Prostate gland (tissue), 2 donors: ENCODE measurements around the gene RAB2B. TPM values are rescaled to one million over a fixed set of nuclear protein-coding genes. Genes with fewer than 3 reads are reported as not detected.
"Not testable (repeated sequence)": the region's sequence is repeated elsewhere in the genome, so short reads cannot be mapped to it uniquely, and the experiment has no call there.

Source experiments
- DNase-seq: peaks from one replicate; pipeline ENCODE4 v3.0.0-alpha.2; 2019; ENCODE audit warnings: low spot score
- H3K27ac ChIP-seq, 2 donors: fragments of 200-600 bp; sonication (generic); 2 replicates each; pipeline ENCODE4 v1.5.1; 2017 to 2019
- H3K27me3 ChIP-seq: fragments of 200-600 bp; sonication (generic); replicated peaks from 2 replicates; pipeline ENCODE4 v1.5.1; 2019; ENCODE audit not compliant: insufficient read depth
- H3K36me3 ChIP-seq, 2 donors: fragments of 200-600 bp; sonication (generic); 1 replicate in 1 of 2; 2 replicates in 1 of 2; pipeline versions ENCODE4 v1.5.1 to v1.8.1; 2017 to 2019
- H3K4me1 ChIP-seq: fragments of 200-600 bp; sonication (generic); replicated peaks from 2 replicates; pipeline ENCODE4 v1.5.1; 2019
- H3K4me3 ChIP-seq, 2 donors: fragments of 200-600 bp; sonication (generic); 2 replicates each; pipeline ENCODE4 v1.5.1; 2017 to 2019
- H3K9me3 ChIP-seq: fragments of 200-600 bp; sonication (generic); 2 replicates; pipeline ENCODE4 v1.5.1; 2017
- CTCF ChIP-seq, 4 experiments: fragments of 200-600 bp in 2 of 4; fragments of 450-650 bp in 2 of 4; sonication (generic) in 2 of 4; IDR thresholded peaks; 1 replicate in 3 of 4; 2 replicates in 1 of 4; pipeline ENCODE4 v1.5.1; 2016 to 2019; ENCODE audit warnings: antibody characterized with exemption in 4 of 4, mild to moderate bottlenecking in 2 of 4, moderate library complexity in 2 of 4
- POLR2A ChIP-seq: fragments of 450-650 bp; IDR thresholded peaks from one replicate; pipeline ENCODE4 v1.6.1; 2016; ENCODE audit warnings: antibody characterized with exemption, mild to moderate bottlenecking
- POLR2AphosphoS5 ChIP-seq: sonication (generic); formaldehyde crosslinking; IDR thresholded peaks from one replicate; pipeline ENCODE4 v1.6.1; 2017; ENCODE audit warnings: antibody characterized with exemption
- WGBS: methylation state at CpG from one replicate; pipeline ENCODE4 v1.1.5; 2018; 5-methylcytosine and 5-hydroxymethylcytosine counted together
- intact Hi-C: fragments of 100-400 bp; cut with DNase I; formaldehyde crosslinking; loops from one replicate; pipeline ENCODE4 v1.14.2; 2022
- total RNA-seq, 2 donors: library from RNA; depleted of rRNA; stranded (reverse); fragments of >200 nt; gene quantifications; one replicate each; pipeline ENCODE4 v1.1.0, GENCODE V29; 2016

Gene RAB2B
- total RNA-seq, 2 donors from 2014 or later: 25.1 to 35.9 TPM

GRCh38 chr14:21455592-21455911 is 21.2 kb downstream of the RAB2B start:
- Histone ChIP-seq H3K4me1 (peaks cover 5% of the 10 kb centered on the region), H3K27me3 (no peaks in the 10 kb centered on the region), H3K36me3 (no peaks in the 10 kb centered on the region), H3K27ac (peak overlapping the region; percentile 91 to 94), H3K4me3 (peak overlapping the region; percentile 55 to 59), H3K9me3 (no peaks in the 10 kb centered on the region)
- intact Hi-C loops: loop anchor here (5.0 kb wide), 1 partner anchor 102 kb away; no protein-coding TSS in a partner anchor
- no peak for DNase-seq
- TF ChIP-seq POLR2AphosphoS5 (no peak), CTCF (IDR thresholded peaks at IDR 0.05) (no peak), POLR2A (no peak)
- under 1% methylated on average over 17 of the region's 17 CpGs for WGBS

GRCh38 chr14:21454843-21455544 is 21.8 kb downstream of the RAB2B start:
- no peak for DNase-seq
- H3K4me3 ChIP-seq: peak overlapping the region; percentile 55 to 59
- TF ChIP-seq POLR2AphosphoS5: no peak
- TF ChIP-seq CTCF (IDR thresholded peaks at IDR 0.05): no peak
- no peak for TF ChIP-seq POLR2A
- intact Hi-C loops: loop anchor here (5.0 kb wide), 1 partner anchor 102 kb away; no protein-coding TSS in a partner anchor
- no peaks in the 10 kb centered on the region for H3K27me3 ChIP-seq
- H3K4me1 ChIP-seq: peaks cover 5% of the 10 kb centered on the region
- no peaks in the 10 kb centered on the region for H3K9me3 ChIP-seq
- peak overlapping the region; percentile 91 to 94 for H3K27ac ChIP-seq
- no peaks in the 10 kb centered on the region for H3K36me3 ChIP-seq
- WGBS: 17% methylated on average over 15 of the region's 15 CpGs

- intact Hi-C loops: no loop called here
- TF ChIP-seq POLR2A (no peak), POLR2AphosphoS5 (no peak), CTCF (IDR thresholded peaks at IDR 0.05) (no peak)
- no peaks in the 10 kb centered on the region for H3K36me3 ChIP-seq
Observed at GRCh38 chr14:21449899-21450216, 26.9 kb downstream of the RAB2B start.

GRCh38 chr14:21442657-21443056 is 34.1 kb downstream of the RAB2B start:
- H3K4me1 ChIP-seq, DNase-seq, H3K4me3 ChIP-seq, H3K27me3 ChIP-seq, intact Hi-C loops, H3K27ac ChIP-seq, H3K36me3 ChIP-seq, H3K9me3 ChIP-seq: not testable (repeated sequence)
- 80% methylated on average over 1 of the region's 1 CpG for WGBS

More at GRCh38 chr14:21449899-21450216, 26.9 kb downstream of the RAB2B start:
- no peak overlapping the region for H3K27ac ChIP-seq
- peaks cover 11% of the 10 kb centered on the region for H3K4me1 ChIP-seq
- WGBS: 74% methylated on average over 1 of the region's 1 CpG
- no peaks in the 10 kb centered on the region for H3K27me3 ChIP-seq
- no peak for DNase-seq
- no peak overlapping the region for H3K4me3 ChIP-seq
- H3K9me3 ChIP-seq: no peaks in the 10 kb centered on the region

GRCh38 chr14:21440859-21441258 is 35.9 kb downstream of the RAB2B start:
- H3K4me3 ChIP-seq: no peak overlapping the region
- DNase-seq: no peak
- no peaks in the 10 kb centered on the region for H3K9me3 ChIP-seq
- H3K36me3 ChIP-seq: no peaks in the 10 kb centered on the region
- H3K4me1 ChIP-seq: no peaks in the 10 kb centered on the region
- TF ChIP-seq POLR2AphosphoS5 (no peak), POLR2A (no peak), CTCF (IDR thresholded peaks at IDR 0.05) (no peak)
- H3K27me3 ChIP-seq: no peaks in the 10 kb centered on the region
- intact Hi-C loops: no loop called here
- H3K27ac ChIP-seq: no peak overlapping the region
